ENCODE measurements around the gene FAM3D.

FAM3D gene

DNA sequence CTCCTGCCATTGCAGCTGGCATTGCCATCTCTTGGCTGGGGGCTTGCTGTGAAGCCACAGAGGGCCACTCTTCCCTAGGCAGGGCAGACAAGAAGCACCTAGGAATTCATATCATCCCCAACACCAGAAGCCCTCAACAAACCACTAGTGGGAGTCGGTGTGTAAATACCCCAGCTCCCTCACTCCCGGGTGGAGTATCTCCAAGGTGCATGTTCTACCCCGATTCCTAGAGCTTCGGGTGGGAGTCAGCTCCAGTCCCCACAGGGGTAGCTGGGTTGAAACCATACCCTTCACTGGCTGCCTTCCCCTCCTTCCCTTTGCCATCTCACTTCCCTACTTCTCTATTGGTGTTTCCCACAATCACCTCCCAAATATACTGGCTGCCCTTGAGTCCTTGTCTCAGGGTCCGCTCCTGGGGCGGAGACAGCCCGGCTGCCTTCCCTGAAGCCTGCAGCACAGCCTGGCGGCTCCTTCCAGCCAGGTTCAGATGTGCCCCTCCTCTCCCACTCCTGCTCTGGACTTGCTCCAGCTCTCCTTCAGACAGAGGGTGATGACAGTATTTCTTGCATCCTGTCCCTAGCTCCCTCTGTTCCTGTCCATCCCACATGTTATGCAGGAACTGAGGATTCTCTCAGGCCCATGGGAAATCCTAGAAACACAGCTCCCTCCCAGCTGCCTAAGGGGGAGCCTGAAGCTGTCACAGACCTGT lies 33.3 kb downstream of the FAM3D start:
- Histone ChIP-seq H3K27me3 (ENCODE audit: insufficient read depth, poor library complexity, severe bottlenecking) (no peaks in the 10 kb centered on the region), H3K27ac (replicated peaks) (no peak overlapping the region), H3K4me3 (replicated peaks; ENCODE audit: insufficient read depth, low read length) (no peak overlapping the region)
- no peak for TF ChIP-seq SPI1 (IDR thresholded peaks at IDR 0.05; ENCODE audit: borderline replicate concordance, low read depth)
- TF ChIP-seq, protein P1, sequence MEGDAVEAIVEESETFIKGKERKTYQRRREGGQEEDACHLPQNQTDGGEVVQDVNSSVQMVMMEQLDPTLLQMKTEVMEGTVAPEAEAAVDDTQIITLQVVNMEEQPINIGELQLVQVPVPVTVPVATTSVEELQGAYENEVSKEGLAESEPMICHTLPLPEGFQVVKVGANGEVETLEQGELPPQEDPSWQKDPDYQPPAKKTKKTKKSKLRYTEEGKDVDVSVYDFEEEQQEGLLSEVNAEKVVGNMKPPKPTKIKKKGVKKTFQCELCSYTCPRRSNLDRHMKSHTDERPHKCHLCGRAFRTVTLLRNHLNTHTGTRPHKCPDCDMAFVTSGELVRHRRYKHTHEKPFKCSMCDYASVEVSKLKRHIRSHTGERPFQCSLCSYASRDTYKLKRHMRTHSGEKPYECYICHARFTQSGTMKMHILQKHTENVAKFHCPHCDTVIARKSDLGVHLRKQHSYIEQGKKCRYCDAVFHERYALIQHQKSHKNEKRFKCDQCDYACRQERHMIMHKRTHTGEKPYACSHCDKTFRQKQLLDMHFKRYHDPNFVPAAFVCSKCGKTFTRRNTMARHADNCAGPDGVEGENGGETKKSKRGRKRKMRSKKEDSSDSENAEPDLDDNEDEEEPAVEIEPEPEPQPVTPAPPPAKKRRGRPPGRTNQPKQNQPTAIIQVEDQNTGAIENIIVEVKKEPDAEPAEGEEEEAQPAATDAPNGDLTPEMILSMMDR (IDR thresholded peaks at IDR 0.05; ENCODE audit: insufficient read depth, low read length): no peak
- TF ChIP-seq, protein P2, sequence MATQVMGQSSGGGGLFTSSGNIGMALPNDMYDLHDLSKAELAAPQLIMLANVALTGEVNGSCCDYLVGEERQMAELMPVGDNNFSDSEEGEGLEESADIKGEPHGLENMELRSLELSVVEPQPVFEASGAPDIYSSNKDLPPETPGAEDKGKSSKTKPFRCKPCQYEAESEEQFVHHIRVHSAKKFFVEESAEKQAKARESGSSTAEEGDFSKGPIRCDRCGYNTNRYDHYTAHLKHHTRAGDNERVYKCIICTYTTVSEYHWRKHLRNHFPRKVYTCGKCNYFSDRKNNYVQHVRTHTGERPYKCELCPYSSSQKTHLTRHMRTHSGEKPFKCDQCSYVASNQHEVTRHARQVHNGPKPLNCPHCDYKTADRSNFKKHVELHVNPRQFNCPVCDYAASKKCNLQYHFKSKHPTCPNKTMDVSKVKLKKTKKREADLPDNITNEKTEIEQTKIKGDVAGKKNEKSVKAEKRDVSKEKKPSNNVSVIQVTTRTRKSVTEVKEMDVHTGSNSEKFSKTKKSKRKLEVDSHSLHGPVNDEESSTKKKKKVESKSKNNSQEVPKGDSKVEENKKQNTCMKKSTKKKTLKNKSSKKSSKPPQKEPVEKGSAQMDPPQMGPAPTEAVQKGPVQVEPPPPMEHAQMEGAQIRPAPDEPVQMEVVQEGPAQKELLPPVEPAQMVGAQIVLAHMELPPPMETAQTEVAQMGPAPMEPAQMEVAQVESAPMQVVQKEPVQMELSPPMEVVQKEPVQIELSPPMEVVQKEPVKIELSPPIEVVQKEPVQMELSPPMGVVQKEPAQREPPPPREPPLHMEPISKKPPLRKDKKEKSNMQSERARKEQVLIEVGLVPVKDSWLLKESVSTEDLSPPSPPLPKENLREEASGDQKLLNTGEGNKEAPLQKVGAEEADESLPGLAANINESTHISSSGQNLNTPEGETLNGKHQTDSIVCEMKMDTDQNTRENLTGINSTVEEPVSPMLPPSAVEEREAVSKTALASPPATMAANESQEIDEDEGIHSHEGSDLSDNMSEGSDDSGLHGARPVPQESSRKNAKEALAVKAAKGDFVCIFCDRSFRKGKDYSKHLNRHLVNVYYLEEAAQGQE (IDR thresholded peaks at IDR 0.05; ENCODE audit: insufficient replicate concordance, low read depth): no peak
- TF ChIP-seq GABPA (IDR thresholded peaks at IDR 0.05; ENCODE audit: low read depth): no peak
- TF ChIP-seq POLR2AphosphoS5 (IDR thresholded peaks at IDR 0.05; ENCODE audit: low read depth): no peak
- DNase-seq (ENCODE audit: low read depth in 1 of 2, low spot score in 1 of 2): no peak

DNA sequence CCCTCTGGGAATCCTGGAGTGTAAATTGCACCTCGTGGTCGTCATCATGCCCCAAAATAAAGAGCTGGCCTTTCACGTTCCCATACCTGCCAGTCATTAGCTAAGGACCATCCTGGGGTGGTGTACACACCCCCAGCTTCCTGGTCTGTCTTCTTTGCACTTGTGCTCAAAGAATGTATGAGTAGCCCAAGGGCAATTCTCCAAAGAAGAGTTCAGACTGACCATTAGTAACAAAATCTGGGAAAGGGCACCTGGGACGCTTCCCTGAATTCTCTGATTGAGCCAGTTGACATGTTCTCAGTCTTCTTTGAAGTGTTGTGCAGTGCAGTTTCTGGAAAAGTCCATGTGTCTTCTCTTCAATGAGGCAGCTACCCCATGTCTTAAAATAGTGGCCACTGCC lies 34.8 kb downstream of the FAM3D start:
- no peak overlapping the region for H3K27ac ChIP-seq (replicated peaks)
- TF ChIP-seq SPI1 (IDR thresholded peaks at IDR 0.05; ENCODE audit: borderline replicate concordance, low read depth) (no peak), POLR2AphosphoS5 (IDR thresholded peaks at IDR 0.05; ENCODE audit: low read depth) (no peak), GABPA (IDR thresholded peaks at IDR 0.05; ENCODE audit: low read depth) (no peak)
- TF ChIP-seq, protein P2 (IDR thresholded peaks at IDR 0.05; ENCODE audit: insufficient replicate concordance, low read depth): no peak
- TF ChIP-seq, protein P1 (IDR thresholded peaks at IDR 0.05; ENCODE audit: insufficient read depth, low read length): no peak
- H3K4me3 ChIP-seq (replicated peaks; ENCODE audit: insufficient read depth, low read length): no peak overlapping the region
- H3K27me3 ChIP-seq (ENCODE audit: insufficient read depth, poor library complexity, severe bottlenecking): no peaks in the 10 kb centered on the region
- no peak for DNase-seq (ENCODE audit: low read depth in 1 of 2, low spot score in 1 of 2)

DNA sequence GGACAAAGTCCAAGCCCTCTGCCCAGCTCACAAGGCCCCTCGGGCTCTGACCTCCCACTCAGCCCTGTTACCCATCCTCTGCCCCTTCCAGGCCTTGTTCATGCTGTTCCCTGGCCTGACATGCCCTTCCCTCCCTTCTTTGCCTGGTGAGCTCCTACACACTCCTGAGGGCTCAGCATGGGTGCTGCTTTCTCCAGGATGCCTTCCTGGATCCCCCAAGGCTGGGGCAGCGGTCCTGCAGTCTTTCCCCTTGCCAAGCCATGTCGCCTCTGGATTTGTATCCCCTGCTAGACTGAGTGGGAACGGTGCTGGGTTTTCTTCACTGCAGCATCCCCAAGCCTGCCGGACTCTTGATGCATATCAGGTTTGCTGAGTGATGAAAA lies 35.9 kb downstream of the FAM3D start:
- Histone ChIP-seq H3K4me3 (replicated peaks; ENCODE audit: insufficient read depth, low read length) (no peak overlapping the region), H3K27me3 (ENCODE audit: insufficient read depth, poor library complexity, severe bottlenecking) (no peaks in the 10 kb centered on the region), H3K27ac (replicated peaks) (no peak overlapping the region)
- no peak for DNase-seq (ENCODE audit: low read depth in 1 of 2, low spot score in 1 of 2)
- TF ChIP-seq POLR2AphosphoS5 (IDR thresholded peaks at IDR 0.05; ENCODE audit: low read depth) (no peak), SPI1 (IDR thresholded peaks at IDR 0.05; ENCODE audit: borderline replicate concordance, low read depth) (no peak), GABPA (IDR thresholded peaks at IDR 0.05; ENCODE audit: low read depth) (no peak)
- TF ChIP-seq, protein P1 (IDR thresholded peaks at IDR 0.05; ENCODE audit: insufficient read depth, low read length): no peak
- TF ChIP-seq, protein P2 (IDR thresholded peaks at IDR 0.05; ENCODE audit: insufficient replicate concordance, low read depth): no peak

All from HL-60 (cell line).